Activated naive CD4-positive, alpha-beta T cell treated with anti-CD3 and anti-CD28 coated beads, Interleukin-2, amount 50 U/mL, for 72 hours (primary cell): ENCODE results near the gene DNAAF8. TPM values are rescaled to one million over a fixed set of nuclear protein-coding genes. Genes with fewer than 3 reads are reported as not detected.
"Not testable (repeated sequence)": the region's sequence is repeated elsewhere in the genome, so short reads cannot be mapped to it uniquely, and the experiment has no call there.

Experiments
- ATAC-seq, 2 donors: fragments of 150-1000 bp; cut with Tn5 transposase; 2 replicates each; pipeline ENCODE4 v1.10.0; 2021; ENCODE audit warnings: mild to moderate bottlenecking in 2 of 2, moderate library complexity in 2 of 2
- DNase-seq, 2 donors: peaks; one replicate each; pipeline ENCODE4 v3.0.0; 2021 to 2022; ENCODE audit warnings: low spot score in 2 of 2
- H3K27ac Mint-ChIP-seq, 2 donors: one replicate each; pipeline ENCODE4 v1.8.0; 2022; ENCODE audit warnings: mild to moderate bottlenecking in 2 of 2, mixed read lengths in 2 of 2
- H3K36me3 Mint-ChIP-seq, 2 donors: one replicate each; pipeline ENCODE4 v1.8.0; 2022; ENCODE audit warnings: mixed read lengths in 2 of 2
- H3K9me3 Mint-ChIP-seq, 2 donors: one replicate each; pipeline ENCODE4 v1.8.0; 2022; ENCODE audit warnings: mixed read lengths in 2 of 2
- total RNA-seq, 2 donors: library from RNA; stranded (reverse); gene quantifications; one replicate each; pipeline ENCODE4 v1.2.3, GENCODE V29; 2022

DNAAF8 gene
- total RNA-seq, 2 donors from 2014 or later, result 0.09 TPM; not detected in 1

GRCh38 chr16:4736546-4736945 is 2.2 kb downstream of the DNAAF8 start:
- no peaks in the 10 kb centered on the region for H3K9me3 Mint-ChIP-seq
- no peak for ATAC-seq
- H3K27ac Mint-ChIP-seq, result no peak overlapping the region
- peaks cover 0 to 4% of the 10 kb centered on the region in 2 donors for H3K36me3 Mint-ChIP-seq
- no peak for DNase-seq

GRCh38 chr16:4737545-4737944 is 3.2 kb downstream of the DNAAF8 start:
- Mint-ChIP-seq H3K36me3 (peaks cover 0 to 4% of the 10 kb centered on the region in 2 donors), H3K9me3 (no peaks in the 10 kb centered on the region), H3K27ac (no peak overlapping the region)
- DNase-seq (no peak), ATAC-seq (no peak)

- not testable (repeated sequence) for DNase-seq, H3K36me3 Mint-ChIP-seq, ATAC-seq, H3K9me3 Mint-ChIP-seq
- H3K27ac Mint-ChIP-seq, result peak overlapping the region in 1 of 2 donors; percentile 7
Measured at GRCh38 chr16:4738370-4738769, 4.0 kb downstream of the DNAAF8 start.

- peak overlapping the region; percentile 76 to 79 for H3K27ac Mint-ChIP-seq
Measured at GRCh38 chr16:4743226-4743878, 9.0 kb downstream of the DNAAF8 start.

GRCh38 chr16:4744555-4745273 is 10.4 kb downstream of the DNAAF8 start:
- no peak for DNase-seq

More at GRCh38 chr16:4743226-4743878, 9.0 kb downstream of the DNAAF8 start:
- Mint-ChIP-seq H3K9me3 (no peaks in the 10 kb centered on the region), H3K36me3 (no peaks in the 10 kb centered on the region)
- ATAC-seq, result peak in 1 of 2 donors; percentile 26
- no peak for DNase-seq

GRCh38 chr16:4745274-4745569 is 10.9 kb downstream of the DNAAF8 start:
- DNase-seq (no peak), ATAC-seq (no peak)
- no peaks in the 10 kb centered on the region for H3K36me3 Mint-ChIP-seq
- no peak overlapping the region for H3K27ac Mint-ChIP-seq
- H3K9me3 Mint-ChIP-seq, result no peaks in the 10 kb centered on the region

More at GRCh38 chr16:4744555-4745273, 10.4 kb downstream of the DNAAF8 start:
- H3K36me3 Mint-ChIP-seq, result no peaks in the 10 kb centered on the region
- no peak for ATAC-seq
- H3K27ac Mint-ChIP-seq, result no peak overlapping the region
- no peaks in the 10 kb centered on the region for H3K9me3 Mint-ChIP-seq

GRCh38 chr16:4746215-4746614 is 11.9 kb downstream of the DNAAF8 start:
- no peaks in the 10 kb centered on the region for H3K36me3 Mint-ChIP-seq
- no peak for ATAC-seq
- no peak overlapping the region for H3K27ac Mint-ChIP-seq
- no peaks in the 10 kb centered on the region for H3K9me3 Mint-ChIP-seq
- DNase-seq, result no peak

GRCh38 chr16:4746991-4747574 is 12.7 kb downstream of the DNAAF8 start:
- Mint-ChIP-seq H3K9me3 (no peaks in the 10 kb centered on the region), H3K36me3 (no peaks in the 10 kb centered on the region), H3K27ac (peak overlapping the region in 1 of 2 donors; percentile 27)
- no peak for ATAC-seq
- DNase-seq, result no peak

GRCh38 chr16:4747906-4748681 is 13.8 kb downstream of the DNAAF8 start:
- ATAC-seq (no peak), DNase-seq (no peak)
- Mint-ChIP-seq H3K36me3 (no peaks in the 10 kb centered on the region), H3K27ac (peak overlapping the region; percentile 27 to 72), H3K9me3 (no peaks in the 10 kb centered on the region)

GRCh38 chr16:4748682-4749411 is 14.5 kb downstream of the DNAAF8 start:
- DNase-seq (no peak), ATAC-seq (no peak)
- Mint-ChIP-seq H3K27ac (peak overlapping the region in 1 of 2 donors; percentile 27), H3K36me3 (no peaks in the 10 kb centered on the region), H3K9me3 (no peaks in the 10 kb centered on the region)

GRCh38 chr16:4749700-4750257 is 15.4 kb downstream of the DNAAF8 start:
- ATAC-seq (no peak), DNase-seq (no peak)
- H3K9me3 Mint-ChIP-seq, result no peaks in the 10 kb centered on the region
- no peak overlapping the region for H3K27ac Mint-ChIP-seq
- H3K36me3 Mint-ChIP-seq, result no peaks in the 10 kb centered on the region

- Mint-ChIP-seq H3K9me3 (peaks cover 0 to 5% of the 10 kb centered on the region in 2 donors), H3K36me3 (peaks cover 5 to 8% of the 10 kb centered on the region in 2 donors), H3K27ac (no peak overlapping the region)
- DNase-seq, result no peak
- ATAC-seq, result no peak
Measured at GRCh38 chr16:4750896-4751295, 16.6 kb downstream of the DNAAF8 start.

- no peak overlapping the region for H3K27ac Mint-ChIP-seq
- no peak for ATAC-seq
- DNase-seq, result no peak
- H3K36me3 Mint-ChIP-seq, result peaks cover 7 to 9% of the 10 kb centered on the region in 2 donors
- H3K9me3 Mint-ChIP-seq, result peaks cover 0 to 5% of the 10 kb centered on the region in 2 donors
Measured at GRCh38 chr16:4752351-4753100, 18.2 kb downstream of the DNAAF8 start.

GRCh38 chr16:4753227-4753626 is 18.9 kb downstream of the DNAAF8 start:
- Mint-ChIP-seq H3K27ac (no peak overlapping the region), H3K36me3 (peaks cover 7 to 9% of the 10 kb centered on the region in 2 donors), H3K9me3 (peaks cover 0 to 5% of the 10 kb centered on the region in 2 donors)
- DNase-seq (no peak), ATAC-seq (no peak)

- H3K36me3 Mint-ChIP-seq, result peaks cover 7 to 9% of the 10 kb centered on the region in 2 donors
Measured at GRCh38 chr16:4754865-4755264, 20.5 kb downstream of the DNAAF8 start.

More at GRCh38 chr16:4754865-4755264, 20.5 kb downstream of the DNAAF8 start:
- Mint-ChIP-seq H3K27ac (no peak overlapping the region), H3K9me3 (peaks cover 0 to 5% of the 10 kb centered on the region in 2 donors)
- no peak for DNase-seq
- no peak for ATAC-seq
